ENCODE measurements around the gene TBC1D20.

TBC1D20 gene

DNA sequence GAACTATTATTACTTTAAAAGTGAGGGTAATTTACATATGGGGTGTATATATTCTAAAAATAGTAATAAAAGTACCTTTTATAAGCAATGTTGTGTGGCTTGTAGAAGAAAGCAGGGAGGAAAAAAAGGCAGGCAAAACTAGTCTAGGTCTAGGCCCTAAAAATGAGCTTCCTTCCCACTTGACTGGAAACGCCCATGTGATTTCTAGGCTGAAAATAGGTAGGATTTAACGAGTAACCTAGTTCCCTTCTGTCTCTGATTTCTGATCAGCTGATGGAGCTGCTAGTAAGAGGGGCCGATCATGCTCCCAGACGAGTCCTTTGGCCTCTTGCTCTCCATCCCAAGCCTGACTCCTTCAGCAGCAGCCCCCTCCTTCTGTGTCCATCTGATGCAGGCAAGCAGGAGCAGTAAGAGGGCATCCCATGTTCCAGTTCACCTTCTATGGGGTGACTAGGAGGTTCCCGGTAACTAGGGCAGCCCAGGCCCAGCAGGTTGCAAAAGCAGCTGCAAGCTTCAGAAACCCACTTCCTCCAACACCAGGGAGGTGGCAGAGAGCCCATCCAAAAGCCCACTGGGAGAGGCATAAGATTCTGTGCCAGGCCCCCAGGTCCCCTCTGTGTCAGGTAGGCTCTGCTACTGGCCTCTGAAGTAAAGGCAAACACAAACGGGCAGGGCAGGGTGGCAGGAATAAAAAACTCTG, 24.4 kb downstream of the TBC1D20 start:
- DNase-seq: no peak

DNA sequence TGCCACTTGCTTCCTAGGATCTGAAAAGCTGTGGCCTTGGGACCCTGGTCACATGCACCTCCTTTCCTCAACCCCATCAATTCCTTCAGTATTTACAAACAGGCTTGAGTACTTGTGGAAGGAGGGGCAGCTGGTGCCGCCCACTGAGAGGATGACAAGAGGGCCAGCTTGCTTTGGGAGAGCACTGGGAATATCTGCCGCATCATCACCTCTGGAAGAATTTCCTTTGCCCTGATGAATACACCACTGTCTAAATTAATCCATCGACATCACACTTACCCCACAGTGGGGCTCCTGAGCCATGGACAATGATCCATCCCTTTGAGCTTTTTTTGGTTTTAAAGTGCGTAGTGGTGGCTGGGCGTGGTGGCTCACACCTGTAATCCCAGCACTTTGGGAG, 25.9 kb downstream of the TBC1D20 start:
- DNase-seq: no peak

DNA sequence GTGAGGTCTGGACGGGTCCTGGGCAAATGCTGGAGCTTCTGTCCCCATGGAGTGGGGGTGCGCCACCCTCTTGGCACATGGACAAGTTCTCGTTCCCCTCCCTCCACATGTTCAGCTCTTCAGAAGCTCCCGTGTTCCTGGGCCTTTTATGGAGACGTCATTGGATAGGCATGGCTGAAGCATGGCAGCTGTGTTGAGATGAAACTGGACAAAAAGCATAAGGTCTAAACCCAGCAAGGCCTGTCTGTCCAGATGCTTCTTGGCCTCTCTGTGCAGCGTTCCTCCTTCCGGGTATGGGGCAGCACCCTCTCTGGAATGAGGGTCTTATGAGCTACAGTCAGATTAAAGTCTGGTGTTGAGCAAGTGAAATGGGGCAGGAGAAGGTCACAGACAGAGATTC, 26.8 kb downstream of the TBC1D20 start:
- no peak for DNase-seq

DNA sequence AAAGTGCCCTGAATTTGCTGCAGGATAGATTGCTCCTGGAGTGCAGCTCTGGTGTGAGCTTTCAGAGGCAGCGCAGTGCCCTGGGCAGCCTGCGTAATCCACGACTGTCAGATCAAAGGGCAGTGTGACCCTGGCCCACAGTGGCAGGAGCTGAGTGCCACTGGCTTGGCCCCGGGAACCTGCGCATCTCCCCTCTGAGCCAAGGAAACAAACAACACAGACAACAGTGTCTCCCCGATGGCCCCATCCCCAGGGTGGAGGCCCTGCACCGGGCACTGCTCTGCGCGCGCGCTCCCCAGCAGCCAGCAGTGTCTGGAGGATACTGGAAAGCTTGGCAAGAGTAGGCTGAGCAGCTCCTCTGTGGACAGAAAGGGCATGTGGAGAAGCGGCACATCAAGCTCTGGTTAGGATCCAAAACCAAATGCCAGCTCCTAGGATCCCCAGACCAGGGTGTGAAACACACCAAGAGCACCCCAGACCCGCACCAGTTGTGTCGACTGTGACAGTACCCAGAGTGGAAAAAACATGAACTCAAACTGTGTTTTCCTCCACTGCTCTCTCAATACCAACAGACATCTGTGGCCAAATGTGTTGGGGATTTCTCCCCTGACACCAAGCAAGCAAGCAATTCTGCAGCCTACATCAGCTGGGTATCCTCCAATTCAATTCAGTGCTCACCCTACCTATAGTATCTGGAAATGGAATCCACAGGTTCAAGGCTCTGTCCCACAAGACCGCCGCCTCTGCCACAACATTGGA, 27.5 kb downstream of the TBC1D20 start:
- DNase-seq: no peak

DNA sequence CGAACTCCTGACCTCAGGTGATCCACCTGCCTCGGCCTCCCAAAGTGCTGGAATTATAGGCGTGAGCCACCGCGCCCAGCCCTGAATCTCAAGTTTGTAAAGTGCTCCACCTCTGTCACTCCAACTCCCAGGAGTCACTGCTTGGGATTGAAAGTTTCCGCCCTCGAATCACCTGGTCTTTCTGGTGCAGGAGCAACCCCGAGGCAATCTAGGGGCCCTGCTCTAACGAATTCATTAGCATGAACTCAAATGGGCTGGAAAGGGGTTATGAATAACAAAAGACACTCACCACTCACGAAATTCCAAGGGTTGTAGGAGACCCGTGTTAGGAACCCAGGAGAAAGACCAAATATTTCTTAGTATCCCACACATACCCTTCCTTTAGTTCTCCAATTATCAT, 28.1 kb downstream of the TBC1D20 start:
- DNase-seq: no peak

DNA sequence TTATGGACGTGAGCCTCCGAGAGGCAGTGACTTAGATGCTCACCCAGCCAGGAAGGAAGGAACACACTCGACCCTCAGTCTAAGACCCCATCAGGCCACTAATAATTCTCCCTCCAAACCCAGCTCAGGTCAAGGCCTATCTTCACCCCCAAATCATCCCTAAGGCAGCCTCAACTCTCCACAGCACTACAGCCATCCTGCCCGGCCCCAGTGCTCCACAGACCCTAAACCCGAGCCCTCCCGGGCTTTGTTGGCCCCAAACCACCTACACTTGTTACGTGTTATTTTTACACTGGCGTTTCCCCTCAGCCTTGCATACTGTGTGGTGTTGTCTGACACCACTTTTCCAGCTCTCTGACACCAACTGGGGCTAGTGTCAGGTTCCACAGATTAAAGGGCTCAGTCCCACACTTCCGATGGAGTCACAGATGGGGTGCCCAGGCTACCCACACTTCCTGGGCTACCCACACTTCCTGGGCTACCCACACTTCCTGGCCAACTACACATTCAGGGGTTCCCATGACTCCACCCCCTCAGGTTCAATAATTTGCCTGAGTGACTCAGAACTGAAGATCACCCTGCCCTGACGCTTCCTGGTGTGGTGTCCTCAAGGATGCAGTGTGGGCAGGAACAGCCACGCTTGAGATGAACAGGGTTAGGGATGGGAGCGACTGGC, 28.9 kb downstream of the TBC1D20 start:
- no peak for DNase-seq

DNA sequence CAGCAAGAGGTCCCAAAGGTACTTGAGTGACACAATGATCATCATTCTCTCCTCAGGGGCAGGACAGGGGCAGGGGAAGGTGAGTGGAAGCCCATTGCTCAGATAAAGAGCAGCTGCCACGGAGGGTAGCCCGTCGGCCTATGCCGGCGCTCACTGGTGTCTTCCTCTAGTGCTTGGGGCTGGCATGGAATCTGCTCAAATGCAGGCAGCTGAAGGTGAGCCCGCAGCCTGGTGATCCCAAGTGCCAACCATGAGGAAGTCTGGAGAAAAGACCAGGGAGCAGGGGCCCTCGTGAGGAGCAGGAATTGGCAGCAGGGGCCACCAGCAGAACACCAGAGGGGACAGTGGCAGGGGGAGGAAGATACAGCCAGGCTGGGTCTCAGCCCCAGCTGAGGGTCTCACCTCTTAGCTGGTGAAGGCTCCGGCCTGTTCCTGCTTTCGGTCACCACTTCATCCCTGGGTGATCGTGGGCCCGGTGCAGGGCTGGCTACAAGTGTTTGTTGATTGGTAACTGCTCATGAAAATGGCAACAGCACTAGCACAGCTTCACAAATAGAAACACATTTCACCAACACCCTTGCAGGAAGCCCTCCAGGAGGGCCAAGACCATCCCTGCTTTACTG, 29.5 kb downstream of the TBC1D20 start:
- no peak for DNase-seq

DNA sequence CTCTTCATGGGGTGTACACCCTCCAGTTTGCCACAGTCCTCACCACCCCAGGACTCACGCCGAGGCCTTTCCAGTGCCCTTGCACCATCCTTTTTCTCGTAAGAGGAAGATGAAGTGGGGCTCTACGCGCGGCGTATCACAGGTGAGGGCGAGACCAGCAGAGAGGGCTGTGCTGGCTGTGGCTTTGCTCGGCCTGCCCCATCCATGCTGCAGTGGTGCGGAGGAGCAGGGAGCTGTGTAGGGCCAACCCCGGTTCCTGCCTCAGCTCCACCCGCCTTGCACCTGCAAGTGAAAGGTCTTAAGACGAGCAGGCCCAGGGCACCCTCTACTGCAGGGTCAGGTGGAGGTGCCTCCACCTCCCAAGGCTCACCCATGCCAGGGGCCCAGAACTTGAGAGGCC, 30.1 kb downstream of the TBC1D20 start:
- no peak for DNase-seq

DNA sequence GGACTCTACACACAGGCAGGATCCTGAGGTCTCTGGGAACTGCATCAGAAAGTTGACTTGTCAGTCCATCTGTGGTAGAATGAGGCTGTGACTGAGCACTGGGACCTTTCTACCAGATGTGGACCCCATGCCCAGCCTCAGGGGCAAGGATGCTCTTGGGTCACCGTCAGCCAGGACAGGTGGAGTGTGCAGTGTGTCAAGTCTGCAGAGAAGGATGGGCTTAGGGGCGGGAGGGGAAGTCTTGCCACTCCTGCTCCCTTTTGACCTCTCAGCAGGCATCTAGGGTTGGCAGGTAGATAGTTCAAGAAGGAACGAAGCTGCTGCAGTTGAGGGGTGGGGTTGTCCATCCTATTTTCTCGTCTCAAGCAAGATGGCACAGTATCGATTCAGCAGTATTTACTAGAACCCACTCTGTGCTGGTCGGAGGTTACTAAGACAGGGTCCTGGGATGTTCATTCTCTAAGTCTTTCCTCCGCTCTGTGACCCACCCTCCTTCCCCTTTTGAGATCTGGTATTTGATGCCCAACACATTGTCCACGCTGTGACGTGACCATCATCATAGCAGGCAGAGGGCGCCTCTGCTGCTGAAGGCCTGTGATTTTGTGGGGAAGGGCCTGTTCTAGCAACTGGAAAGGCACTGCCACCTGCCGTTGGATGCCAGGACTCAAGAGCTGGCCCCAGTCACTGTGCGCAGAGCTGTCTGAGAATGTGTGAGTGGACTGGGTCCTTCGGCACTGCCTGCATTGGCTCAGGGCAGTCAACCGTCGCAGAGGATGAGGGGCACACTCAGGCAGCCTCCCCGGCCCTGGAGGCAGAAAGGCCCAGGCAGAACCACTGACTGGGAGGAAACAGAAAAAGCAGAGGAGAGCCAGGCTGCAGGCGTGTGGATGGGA, 31.1 kb downstream of the TBC1D20 start:
- peak; percentile 82 for DNase-seq

DNA sequence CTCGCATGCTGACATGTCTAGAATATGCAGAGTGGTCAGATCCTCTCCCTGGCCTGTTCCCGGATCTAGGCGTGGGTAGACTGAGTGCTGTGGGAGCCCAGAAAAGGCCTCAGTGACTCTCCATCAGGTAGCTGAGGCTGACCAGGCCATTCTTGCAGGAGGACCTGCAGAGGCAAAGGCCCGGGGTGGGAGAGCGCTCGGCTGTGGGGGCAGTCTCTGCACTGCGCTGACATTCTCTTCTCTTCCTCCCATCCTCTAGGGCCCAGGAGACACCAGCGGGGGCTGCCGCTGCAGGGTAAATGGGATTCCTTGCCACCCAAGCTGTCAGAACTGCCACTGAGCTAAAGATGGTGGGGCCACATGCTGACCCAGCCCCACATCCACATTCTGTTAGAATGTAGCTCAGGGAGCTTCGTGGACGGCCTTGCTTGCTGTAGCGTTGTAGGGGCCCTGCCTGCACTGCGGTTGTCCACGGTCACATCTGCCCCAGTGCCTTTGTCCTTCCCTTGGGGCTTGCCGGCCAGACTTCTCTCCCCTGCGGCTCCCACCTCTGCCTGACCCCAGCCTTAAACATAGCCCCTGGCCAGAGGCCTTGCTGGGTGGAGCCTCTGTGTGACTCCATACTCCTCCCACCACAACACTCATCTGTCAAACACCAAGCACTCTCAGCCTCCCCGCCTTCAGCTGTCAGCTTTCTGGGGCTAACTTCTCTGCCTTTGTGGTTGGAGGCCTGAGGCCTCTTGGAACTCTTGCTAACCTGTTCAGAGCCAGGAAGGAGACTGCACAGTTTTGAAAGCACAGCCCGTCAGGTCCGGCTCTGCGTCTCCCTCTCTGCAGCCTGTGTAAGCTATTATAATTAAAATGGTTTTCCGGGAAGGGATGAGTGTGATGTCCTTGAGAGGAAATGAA, 32.0 kb downstream of the TBC1D20 start:
- no peak for DNase-seq

DNA sequence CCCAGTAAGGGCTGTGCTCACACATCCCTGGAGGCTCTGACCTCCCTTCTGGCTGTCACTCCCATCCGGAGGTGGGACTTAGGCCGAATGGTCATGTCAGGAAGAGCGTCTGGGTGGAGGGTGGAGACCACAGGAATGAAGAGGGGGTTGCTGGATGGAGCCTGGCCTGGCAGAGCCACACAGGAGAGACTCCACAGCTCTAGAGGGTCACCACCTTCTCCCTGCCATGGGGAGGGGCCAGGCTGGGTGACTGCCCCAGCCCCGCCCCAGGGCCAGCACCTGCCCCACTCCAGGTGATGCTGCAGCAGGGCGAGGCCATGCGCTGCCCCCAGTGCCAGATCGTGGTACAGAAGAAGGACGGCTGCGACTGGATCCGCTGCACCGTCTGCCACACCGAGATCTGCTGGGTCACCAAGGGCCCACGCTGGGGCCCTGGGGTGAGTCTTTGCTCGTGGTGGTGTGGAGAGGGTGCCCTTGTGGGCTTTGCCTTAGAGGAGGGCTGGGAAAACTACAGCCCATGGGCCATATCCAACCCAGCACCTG, 33.6 kb downstream of the TBC1D20 start:
- DNase-seq: no peak

DNA sequence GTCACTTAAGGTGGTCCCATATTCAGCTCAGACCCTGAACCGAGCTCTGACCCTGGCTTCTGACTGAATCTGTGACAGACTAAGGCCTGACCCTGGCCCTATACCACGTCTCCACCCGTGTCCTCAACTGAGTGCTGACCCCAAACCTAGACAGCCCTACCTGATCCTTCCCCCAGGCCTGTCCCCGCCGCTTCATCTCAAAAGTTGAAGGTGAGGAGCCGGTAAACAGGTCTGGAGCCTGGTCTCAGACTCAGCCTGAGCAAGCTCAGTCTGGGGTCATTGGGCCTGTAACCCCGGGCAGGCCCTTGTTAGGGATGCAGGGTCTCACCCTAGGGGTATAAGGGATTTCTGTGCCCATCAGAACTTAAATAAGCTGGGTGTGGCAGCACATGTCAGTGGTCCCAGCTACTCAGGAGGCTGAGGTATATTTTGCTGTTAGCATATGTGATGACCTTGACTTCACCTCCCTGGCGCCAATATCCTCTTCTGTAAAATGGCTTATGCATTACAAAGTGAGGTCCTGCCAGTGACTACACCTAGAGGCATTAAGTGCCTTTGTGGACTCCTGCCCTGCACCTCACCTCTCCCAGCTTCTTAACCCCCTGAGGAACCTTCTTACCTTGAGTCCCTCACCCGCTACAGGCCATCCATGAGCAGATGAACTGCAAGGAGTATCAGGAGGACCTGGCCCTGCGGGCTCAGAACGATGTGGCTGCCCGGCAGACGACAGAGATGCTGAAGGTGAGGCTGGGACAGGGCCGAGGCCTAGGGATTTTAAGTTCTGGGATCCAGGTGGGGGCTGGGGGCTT, 34.3 kb downstream of the TBC1D20 start:
- no peak for DNase-seq

DNA sequence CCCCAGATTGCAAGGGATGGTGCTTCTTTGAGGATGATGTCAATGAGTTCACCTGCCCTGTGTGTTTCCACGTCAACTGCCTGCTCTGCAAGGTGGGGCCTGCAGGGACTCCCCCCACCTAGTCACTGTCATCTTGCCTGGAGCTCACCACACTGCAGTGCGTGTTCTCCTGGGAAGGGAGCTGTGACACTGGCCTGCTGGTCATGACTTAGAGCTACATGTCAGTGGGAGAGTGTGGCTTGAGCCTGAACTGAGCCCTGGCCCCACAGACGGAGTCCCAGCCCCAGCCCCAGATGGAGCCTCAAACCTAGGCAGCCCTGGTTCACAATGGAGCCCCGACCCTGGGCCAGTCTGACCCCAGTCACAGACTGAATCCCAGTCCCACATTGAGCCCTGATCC, 34.9 kb downstream of the TBC1D20 start:
- no peak for DNase-seq

DNA sequence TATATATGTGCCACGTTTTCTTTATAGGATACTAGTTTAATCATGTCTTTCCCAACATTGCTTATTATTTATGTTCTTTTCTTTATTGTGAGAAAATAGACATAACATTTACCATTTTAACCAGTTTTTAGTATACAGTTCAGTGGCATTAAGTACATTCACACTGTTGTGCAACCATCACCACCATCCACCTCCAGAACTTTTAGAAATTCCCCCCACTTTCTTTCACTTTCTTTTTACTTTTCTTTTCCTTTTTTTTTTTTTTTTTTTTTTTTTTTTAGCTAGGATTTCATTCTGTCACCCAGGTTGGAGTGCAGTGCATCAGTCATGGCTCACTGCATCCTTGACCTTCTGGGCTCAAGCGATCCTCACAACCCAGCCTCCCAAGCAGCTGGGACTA, 35.8 kb downstream of the TBC1D20 start:
- DNase-seq: no peak

DNA sequence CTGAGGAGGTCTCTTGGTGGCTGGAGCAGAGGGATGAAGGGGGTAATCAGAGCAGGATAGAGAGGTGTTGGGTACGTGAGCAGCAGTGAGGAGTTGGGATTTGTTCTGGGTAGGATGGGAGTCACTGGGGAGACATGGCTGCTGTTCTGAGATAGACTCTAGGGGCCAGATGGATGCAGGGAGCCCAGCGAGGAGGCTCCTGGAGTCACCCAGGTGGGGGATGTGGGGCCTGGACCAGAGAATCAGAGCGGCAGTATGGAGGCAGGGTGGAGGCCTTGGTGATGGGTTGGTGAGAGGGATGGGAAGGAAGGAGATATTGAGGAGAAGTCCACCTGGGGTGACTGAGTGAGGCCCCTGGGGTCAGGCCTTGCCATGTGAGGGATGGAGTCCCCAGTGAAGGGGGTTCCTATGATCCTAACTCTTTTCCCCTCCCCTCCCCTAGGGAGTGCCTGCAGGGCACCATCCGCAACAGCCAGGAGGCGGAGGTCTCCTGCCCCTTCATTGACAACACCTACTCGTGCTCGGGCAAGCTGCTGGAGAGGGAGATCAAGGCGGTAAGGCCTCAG, 40.6 kb downstream of the TBC1D20 start:
- no peak for DNase-seq

DNA sequence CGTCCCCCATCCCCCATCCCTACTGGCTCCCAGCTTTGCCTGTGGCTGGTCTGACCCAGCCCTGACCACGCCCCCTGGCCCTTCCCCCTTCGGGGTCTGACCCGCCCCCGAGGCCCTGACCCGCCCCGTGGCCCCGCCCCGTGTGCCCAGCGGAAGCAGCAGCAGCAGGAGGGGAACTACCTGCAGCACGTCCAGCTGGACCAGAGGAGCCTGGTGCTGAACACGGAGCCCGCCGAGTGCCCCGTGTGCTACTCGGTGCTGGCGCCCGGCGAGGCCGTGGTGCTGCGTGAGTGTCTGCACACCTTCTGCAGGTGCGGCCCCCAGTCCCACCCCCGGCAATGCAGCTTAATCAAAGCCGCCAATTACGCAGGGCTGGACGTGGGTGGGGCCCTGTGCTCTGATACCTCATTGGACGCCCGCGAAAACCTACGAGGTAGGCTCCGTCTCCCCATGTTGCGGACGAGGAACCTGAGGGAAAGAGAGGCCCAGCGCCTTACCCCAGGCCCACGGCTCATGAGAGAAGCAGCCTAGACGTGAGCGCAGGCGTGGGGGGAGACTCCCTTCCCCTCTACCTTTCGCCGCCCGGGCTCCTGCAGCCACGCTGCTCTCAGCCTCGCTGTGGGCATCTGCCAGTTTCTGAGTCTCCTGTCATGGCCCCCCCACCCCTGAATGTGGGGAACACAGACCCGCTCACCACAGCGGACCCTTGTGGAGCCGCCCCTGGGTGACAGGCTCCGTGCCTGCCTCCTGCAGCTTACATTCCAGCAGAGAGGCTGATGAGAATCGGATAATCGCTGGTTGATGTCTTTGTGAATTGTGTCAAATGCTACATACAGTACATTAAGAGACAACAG, 41.4 kb downstream of the TBC1D20 start:
- DNase-seq: no peak

DNA sequence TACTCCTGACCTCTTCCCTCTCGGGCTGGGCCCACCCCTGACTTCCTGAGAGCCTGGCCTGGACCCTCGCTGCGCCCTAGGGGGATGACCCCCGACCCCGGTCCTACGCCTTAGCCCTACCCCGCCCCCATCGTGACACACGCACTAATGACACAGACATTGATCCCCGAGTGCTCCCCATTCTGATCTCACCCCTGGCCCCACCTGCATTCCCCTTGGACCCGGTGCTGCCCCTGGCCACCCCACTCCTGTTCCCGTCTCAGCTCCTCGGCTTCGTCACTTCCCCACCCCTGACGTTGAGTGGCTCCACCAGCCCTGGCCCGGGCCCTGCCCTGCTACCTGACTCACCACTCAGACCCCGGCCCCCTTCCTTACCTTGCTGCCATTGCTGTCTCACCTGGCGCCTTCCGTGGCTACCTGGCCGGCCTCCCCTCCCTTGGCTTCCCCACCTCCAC, 42.1 kb downstream of the TBC1D20 start:
- no peak for DNase-seq

DNA sequence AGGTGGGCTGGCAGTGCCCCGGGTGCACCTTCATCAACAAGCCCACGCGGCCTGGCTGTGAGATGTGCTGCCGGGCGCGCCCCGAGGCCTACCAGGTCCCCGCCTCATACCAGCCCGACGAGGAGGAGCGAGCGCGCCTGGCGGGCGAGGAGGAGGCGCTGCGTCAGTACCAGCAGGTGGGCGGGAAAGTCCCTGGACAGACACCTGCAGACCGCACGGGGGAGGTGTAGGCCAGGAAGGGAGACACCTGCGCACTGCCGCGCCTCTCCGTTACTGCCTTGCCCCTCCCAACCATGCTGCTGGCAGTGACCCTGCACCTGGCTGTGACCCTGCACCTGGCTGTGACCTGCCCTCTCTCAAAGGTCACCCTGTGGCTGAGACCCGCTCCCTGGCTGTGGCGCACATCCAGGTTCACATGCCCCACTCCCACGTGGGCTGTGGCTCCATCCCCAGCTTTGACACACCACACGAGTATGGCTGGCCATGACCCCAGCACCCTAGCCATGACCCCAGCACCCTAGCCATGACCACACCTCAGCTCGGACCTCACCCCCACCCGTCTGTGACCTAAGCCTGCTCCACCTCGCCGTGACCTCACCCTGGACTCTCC, 42.7 kb downstream of the TBC1D20 start:
- DNase-seq: no peak

Measured in midbrain (tissue), 1 donor.